T-cell (primary cell): ENCODE results near the gene PHF20. TPM values are rescaled to one million over a fixed set of nuclear protein-coding genes. Genes with fewer than 3 reads are reported as not detected.
"Not testable (repeated sequence)": the region's sequence is repeated elsewhere in the genome, so short reads cannot be mapped to it uniquely, and the experiment has no call there.

Experiments used
- ATAC-seq, 4 experiments: fragments of 200-7000 bp in 3 of 4; fragments of 150-1000 bp in 1 of 4; cut with Tn5 transposase; replicated peaks in 1 of 4; 1 replicate in 3 of 4; 2 replicates in 1 of 4; pipeline ENCODE4 v1.10.0; 2021; ENCODE audit warnings: moderate library complexity in 3 of 4, mild to moderate bottlenecking in 2 of 4, moderate number of reproducible peaks in 1 of 4
- CTCF ChIA-PET, 2 donors: fragments of 300-600 bp; sonication (Branson Sonifier 250); formaldehyde crosslinking; loops; one replicate each; lab custom pipeline; 2022; ENCODE audit warnings: antibody characterized with exemption in 2 of 2; lab: Charles Lee
- POLR2A ChIA-PET, 2 donors: fragments of 300-600 bp; sonication (Branson Sonifier 250); formaldehyde crosslinking; loops; one replicate each; lab custom pipeline; 2022; ENCODE audit warnings: antibody characterized with exemption in 2 of 2; lab: Charles Lee
- DNase-seq, 35 experiments: peaks; one replicate each; pipeline versions ENCODE4 v3.0.0 to v3.0.0-alpha.2; 2013 to 2023
- H3K27ac ChIP-seq: one replicate; pipeline ENCODE4 v1.5.1; 2013; ENCODE audit warnings: low read length
- H3K27me3 ChIP-seq, 2 experiments: replicated peaks in 1 of 2; 1 replicate in 1 of 2; 2 replicates in 1 of 2; pipeline versions ENCODE4 v1.6.1 to v1.7.0; 2013; ENCODE audit warnings: low read length in 1 of 2, mixed read lengths in 1 of 2; ENCODE audit not compliant: control insufficient read depth in 2 of 2, insufficient read depth in 2 of 2; ENCODE audit errors: extremely low read depth in 1 of 2
- H3K36me3 ChIP-seq, 2 donors: 1 replicate in 1 of 2; 2 replicates in 1 of 2; pipeline versions ENCODE4 v1.6.1 to v1.7.0; 2013; ENCODE audit warnings: low read length in 1 of 2; ENCODE audit not compliant: control insufficient read depth in 2 of 2, insufficient read depth in 1 of 2; ENCODE audit errors: extremely low read depth in 1 of 2
- H3K4me1 ChIP-seq, 2 experiments: 1 replicate in 1 of 2; 2 replicates in 1 of 2; pipeline versions ENCODE4 v1.6.1 to v1.7.0; 2013; ENCODE audit warnings: low read length in 2 of 2, mixed read lengths in 1 of 2; ENCODE audit not compliant: insufficient read depth in 2 of 2, control insufficient read depth in 1 of 2; ENCODE audit errors: extremely low read depth in 1 of 2
- H3K4me3 ChIP-seq, 2 donors: 1 replicate in 1 of 2; 2 replicates in 1 of 2; pipeline versions ENCODE4 v1.5.1 to v1.7.0; 2013; ENCODE audit warnings: mild to moderate bottlenecking in 2 of 2, low read length in 1 of 2, moderate library complexity in 1 of 2; ENCODE audit not compliant: control insufficient read depth in 1 of 2; ENCODE audit errors: extremely low read depth in 1 of 2
- H3K9me3 ChIP-seq: 2 replicates; pipeline ENCODE4 v1.7.0; 2013
- H3K27ac Mint-ChIP-seq, 2 donors: one replicate each; pipeline ENCODE4 v1.8.0; 2020 to 2021; ENCODE audit warnings: mild to moderate bottlenecking in 2 of 2, mixed read lengths in 2 of 2
- H3K27me3 Mint-ChIP-seq, 2 donors: one replicate each; pipeline ENCODE4 v1.8.0; 2021 to 2022; ENCODE audit warnings: mixed read lengths in 2 of 2
- H3K36me3 Mint-ChIP-seq: one replicate; pipeline ENCODE4 v1.8.0; 2021; ENCODE audit warnings: mixed read lengths
- H3K4me1 Mint-ChIP-seq, 3 donors: one replicate each; pipeline ENCODE4 v1.8.0; 2020 to 2022; ENCODE audit warnings: mixed read lengths in 3 of 3, mild to moderate bottlenecking in 1 of 3
- H3K4me3 Mint-ChIP-seq, 3 donors: one replicate each; pipeline ENCODE4 v1.8.0; 2020 to 2022; ENCODE audit warnings: mild to moderate bottlenecking in 3 of 3, mixed read lengths in 3 of 3, moderate library complexity in 3 of 3
- H3K9me3 Mint-ChIP-seq, 3 donors: one replicate each; pipeline ENCODE4 v1.8.0; 2020 to 2022; ENCODE audit warnings: mixed read lengths in 3 of 3
- WGBS: methylation state at CpG from one replicate; pipeline ENCODE4 v1.1.5; 2013; ENCODE audit warnings: missing lambda C conversion rate; ENCODE audit not compliant: insufficient coverage; 5-methylcytosine and 5-hydroxymethylcytosine counted together
- total RNA-seq, 35 experiments: library from RNA in 6 of 35; stranded (reverse) in 6 of 35; fragments of 120-200 nt in 1 of 35; gene quantifications; one replicate each; pipeline versions ENCODE4 v1.2.1 to v1.2.4 and lab custom pipeline; 2013 to 2026

Gene PHF20
- total RNA-seq, 5 donors from 2014 or later (not counting 1 experiment from before 2014, with no cell fraction given): 67.8 to 174 (median 68.9) TPM

DNA sequence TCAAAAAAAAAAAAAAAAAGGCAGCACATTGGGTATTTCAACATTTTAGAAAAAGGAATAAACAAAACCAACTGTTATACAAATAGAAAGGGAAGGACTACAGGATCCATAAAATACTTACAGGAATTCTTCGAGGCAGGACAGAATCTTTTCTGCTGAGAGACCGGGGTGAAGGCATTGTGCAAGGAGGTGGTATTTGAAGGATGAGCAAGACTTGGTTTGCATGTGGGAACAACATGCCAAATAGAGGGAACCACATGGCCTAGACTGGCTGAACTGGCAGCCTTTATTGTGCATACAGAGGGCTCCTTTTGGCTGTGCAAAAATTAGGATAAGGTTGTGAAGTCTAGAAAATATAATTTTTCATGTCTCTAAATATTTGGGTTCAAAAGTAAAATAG lies 119.6 kb downstream of the PHF20 start:
- Histone ChIP-seq H3K9me3 (no peaks in the 10 kb centered on the region), H3K27ac (no peak overlapping the region), H3K4me1 (no peaks in the 10 kb centered on the region), H3K27me3 (no peaks in the 10 kb centered on the region), H3K36me3 (peaks cover 0 to 5% of the 10 kb centered on the region in 2 donors), H3K4me3 (no peak overlapping the region)
- Mint-ChIP-seq H3K27ac (no peak overlapping the region), H3K4me1 (peaks cover 5 to 9% (median 9%) of the 10 kb centered on the region in 3 donors), H3K4me3 (no peak overlapping the region), H3K36me3 (peaks cover 8% of the 10 kb centered on the region), H3K27me3 (no peaks in the 10 kb centered on the region), H3K9me3 (no peaks in the 10 kb centered on the region)
- ATAC-seq: no peak
- DNase-seq: no peak
- POLR2A ChIA-PET: no interaction called here
- CTCF ChIA-PET: interaction anchor here in 1 of 2 donors (0.6 kb wide), 1 partner anchor 1171 kb away, joined by 3 read pairs; no protein-coding TSS in a partner anchor
- WGBS: 100% methylated on average over 2 of the region's 2 CpGs

- Mint-ChIP-seq H3K27me3 (no peaks in the 10 kb centered on the region), H3K4me1 (peaks cover 5 to 9% (median 6%) of the 10 kb centered on the region in 3 donors), H3K4me3 (no peak overlapping the region), H3K36me3 (peaks cover 4% of the 10 kb centered on the region), H3K9me3 (no peaks in the 10 kb centered on the region), H3K27ac (peak overlapping the region in 1 of 2 donors; percentile 11)
- ChIA-PET CTCF (interaction anchor here in 1 of 2 donors (0.6 kb wide), 1 partner anchor 10 kb away, joined by 4 read pairs; no protein-coding TSS in a partner anchor), POLR2A (no interaction called here)
- Histone ChIP-seq H3K9me3 (no peaks in the 10 kb centered on the region), H3K27ac (no peak overlapping the region), H3K27me3 (no peaks in the 10 kb centered on the region), H3K36me3 (peaks cover 0 to 4% of the 10 kb centered on the region in 2 donors), H3K4me1 (no peaks in the 10 kb centered on the region), H3K4me3 (no peak overlapping the region)
- ATAC-seq: no peak
- no CpG with 5 or more reads among the region's 3 CpGs for WGBS
- no peak for DNase-seq
Measured at GRCh38 chr20:35892871-35893270, 121.1 kb downstream of the PHF20 start.

- POLR2A ChIA-PET: no interaction called here
Measured at GRCh38 chr20:35893942-35894341, 122.1 kb downstream of the PHF20 start.

GRCh38 chr20:35895516-35895915 lies 123.7 kb downstream of the PHF20 start:
- H3K4me1 ChIP-seq, H3K4me3 ChIP-seq, DNase-seq, H3K27ac Mint-ChIP-seq, H3K27ac ChIP-seq, POLR2A ChIA-PET, H3K9me3 ChIP-seq, H3K27me3 Mint-ChIP-seq, H3K4me3 Mint-ChIP-seq, H3K27me3 ChIP-seq, H3K4me1 Mint-ChIP-seq, H3K9me3 Mint-ChIP-seq, ATAC-seq: not testable (repeated sequence)
- CTCF ChIA-PET: interaction anchor here in 1 of 2 donors (0.7 kb wide), 1 partner anchor 16 kb away, joined by 7 read pairs; no protein-coding TSS in a partner anchor
- WGBS: 70% methylated on average over 2 of the region's 7 CpGs
- H3K36me3 Mint-ChIP-seq: peaks cover 13% of the 10 kb centered on the region
- peaks cover 0 to 19% of the 10 kb centered on the region in 2 donors for H3K36me3 ChIP-seq

More at GRCh38 chr20:35893942-35894341, 122.1 kb downstream of the PHF20 start:
- Mint-ChIP-seq H3K27me3 (no peaks in the 10 kb centered on the region), H3K9me3 (no peaks in the 10 kb centered on the region), H3K4me3 (no peak overlapping the region), H3K27ac (no peak overlapping the region), H3K36me3 (peaks cover 4% of the 10 kb centered on the region), H3K4me1 (peaks cover 5 to 9% (median 6%) of the 10 kb centered on the region in 3 donors)
- H3K9me3 ChIP-seq: no peaks in the 10 kb centered on the region
- no peaks in the 10 kb centered on the region for H3K27me3 ChIP-seq
- no peak for ATAC-seq
- H3K27ac ChIP-seq: no peak overlapping the region
- CTCF ChIA-PET: no interaction called here
- no peaks in the 10 kb centered on the region for H3K4me1 ChIP-seq
- no peak for DNase-seq
- 47% methylated on average over 3 of the region's 3 CpGs for WGBS
- H3K36me3 ChIP-seq: peaks cover 0 to 7% of the 10 kb centered on the region in 2 donors
- no peak overlapping the region for H3K4me3 ChIP-seq

DNA sequence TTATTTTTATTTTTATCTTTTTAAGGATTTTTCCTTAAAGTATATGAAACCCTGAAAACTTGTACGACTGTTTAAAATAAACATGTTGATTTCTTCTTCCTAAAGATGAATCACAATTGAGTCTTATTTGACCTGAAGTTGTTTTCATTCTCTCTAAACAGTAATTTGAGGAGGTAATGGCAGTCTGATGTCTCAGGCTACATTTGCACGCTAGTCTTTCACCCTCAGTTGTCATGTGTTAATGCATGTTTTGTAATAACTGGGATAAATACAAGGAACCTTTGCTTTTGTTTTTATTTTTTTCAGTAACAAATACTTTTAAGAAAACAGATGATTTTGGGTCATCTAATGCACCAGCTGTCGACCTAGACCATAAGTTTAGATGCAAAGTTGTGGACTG lies 127.2 kb downstream of the PHF20 start:
- Histone ChIP-seq H3K4me3 (no peak overlapping the region), H3K27me3 (no peaks in the 10 kb centered on the region), H3K9me3 (no peaks in the 10 kb centered on the region), H3K36me3 (peaks cover 3 to 34% of the 10 kb centered on the region in 2 donors), H3K27ac (no peak overlapping the region), H3K4me1 (no peaks in the 10 kb centered on the region)
- ChIA-PET POLR2A (no interaction called here), CTCF (no interaction called here)
- WGBS: 100% methylated on average over 1 of the region's 3 CpGs
- Mint-ChIP-seq H3K9me3 (no peaks in the 10 kb centered on the region), H3K4me1 (peaks cover 5 to 18% (median 6%) of the 10 kb centered on the region in 3 donors), H3K27ac (no peak overlapping the region), H3K27me3 (no peaks in the 10 kb centered on the region), H3K4me3 (no peak overlapping the region), H3K36me3 (peaks cover 37% of the 10 kb centered on the region)
- no peak for DNase-seq
- ATAC-seq: no peak

GRCh38 chr20:35901230-35901629 lies 129.4 kb downstream of the PHF20 start:
- CTCF ChIA-PET, H3K4me3 ChIP-seq, H3K27ac ChIP-seq, H3K27me3 Mint-ChIP-seq, H3K9me3 Mint-ChIP-seq, H3K9me3 ChIP-seq, DNase-seq, POLR2A ChIA-PET, ATAC-seq, H3K27me3 ChIP-seq, H3K4me1 ChIP-seq, H3K27ac Mint-ChIP-seq, H3K4me3 Mint-ChIP-seq: not testable (repeated sequence)
- WGBS: 90% methylated on average over 2 of the region's 4 CpGs
- peaks cover 3 to 41% of the 10 kb centered on the region in 2 donors for H3K36me3 ChIP-seq
- peaks cover 52% of the 10 kb centered on the region for H3K36me3 Mint-ChIP-seq
- H3K4me1 Mint-ChIP-seq: peaks cover 10 to 26% (median 15%) of the 10 kb centered on the region in 3 donors
